OCI-LY3 (cell line): ENCODE measurements around the gene EPB41L4A.

Experiments used
- H2AFZ ChIP-seq: fragments of 200-600, 300-600 bp; shearing (Covaris generic); 2 replicates; pipeline ENCODE4 v1.6.0; 2014; ENCODE audit warnings: antibody characterized with exemption, low read depth, low read length
- H3K27ac ChIP-seq: fragments of 200-600, 300-600 bp; sonication (generic); 2 replicates; pipeline ENCODE4 v1.5.1; 2014; ENCODE audit warnings: mild to moderate bottlenecking, low read length, moderate library complexity, mixed read lengths
- H3K27me3 ChIP-seq: fragments of 200-600, 300-600 bp; sonication (generic); 2 replicates; pipeline ENCODE4 v1.6.1; 2014; ENCODE audit warnings: low read depth, low read length, mixed read lengths
- H3K36me3 ChIP-seq: fragments of 200-600, 300-600 bp; sonication (generic); replicated peaks from 2 replicates; pipeline ENCODE3; 2014; ENCODE audit warnings: low read depth, low read length, mixed read lengths
- H3K4me1 ChIP-seq: fragments of 300-600, 200-600 bp; sonication (generic); 2 replicates; pipeline ENCODE4 v1.6.1; 2014; ENCODE audit warnings: low read length, mixed read lengths
- H3K4me2 ChIP-seq: fragments of 200-600, 300-600 bp; sonication (generic); 2 replicates; pipeline ENCODE4 v1.6.1; 2014; ENCODE audit warnings: low read length, mixed read lengths
- H3K4me3 ChIP-seq: fragments of 300-600, 200-600 bp; sonication (generic); 2 replicates; pipeline ENCODE4 v1.5.1; 2014; ENCODE audit warnings: antibody characterized with exemption, mild to moderate bottlenecking, low read length, moderate library complexity
- H3K79me2 ChIP-seq: fragments of 300-600, 200-600 bp; shearing (Covaris generic); 2 replicates; pipeline ENCODE4 v1.6.1; 2014; ENCODE audit warnings: mild to moderate bottlenecking, low read length, mixed read lengths
- H3K9ac ChIP-seq: fragments of 300-600, 200-600 bp; shearing (Covaris generic); 2 replicates; pipeline ENCODE4 v1.6.0; 2014; ENCODE audit warnings: mild to moderate bottlenecking, low read length, moderate library complexity
- H3K9me3 ChIP-seq: fragments of 200-600, 300-600 bp; shearing (Covaris generic); 2 replicates; pipeline ENCODE4 v1.6.1; 2014; ENCODE audit warnings: low read length, mixed read lengths; ENCODE audit not compliant: insufficient read depth
- H4K20me1 ChIP-seq: fragments of 200-600, 300-600 bp; sonication (generic); 2 replicates; pipeline ENCODE4 v1.6.1; 2016; ENCODE audit warnings: low read length, mixed read lengths; ENCODE audit not compliant: insufficient read depth
- CTCF ChIP-seq: fragments of 200-600, 300-600 bp; sonication (generic); IDR thresholded peaks from 2 replicates; pipeline ENCODE4 v1.5.1; 2014; ENCODE audit warnings: antibody characterized with exemption, low read length, low read depth
- EZH2phosphoT487 ChIP-seq: fragments of 200-600 bp; shearing (Covaris generic); IDR thresholded peaks from 2 replicates; pipeline ENCODE4 v1.6.1; 2018; ENCODE audit warnings: antibody characterized with exemption, mixed run types, low read depth

Gene EPB41L4A

GRCh38 chr5:112186401-112186990 is 232.6 kb downstream of the EPB41L4A start:
- Histone ChIP-seq H3K9ac (no peak overlapping the region), H3K36me3 (no peaks in the 10 kb centered on the region), H3K4me1 (peaks cover 8% of the 10 kb centered on the region), H4K20me1 (no peaks in the 10 kb centered on the region), H3K27ac (no peak overlapping the region), H3K9me3 (no peaks in the 10 kb centered on the region), H2AFZ (no peak overlapping the region), H3K27me3 (peaks cover 12% of the 10 kb centered on the region; the same call in 1 of the 2 replicates), H3K4me2 (no peak overlapping the region), H3K79me2 (no peaks in the 10 kb centered on the region), H3K4me3 (no peak overlapping the region)
- TF ChIP-seq EZH2phosphoT487 (no peak), CTCF (peak; percentile 59)

GRCh38 chr5:112183874-112184273 is 235.2 kb downstream of the EPB41L4A start:
- Histone ChIP-seq H3K9me3 (no peaks in the 10 kb centered on the region), H4K20me1 (no peaks in the 10 kb centered on the region), H3K27me3 (peaks cover 12% of the 10 kb centered on the region; the same call in 1 of the 2 replicates), H3K4me2 (no peak overlapping the region), H3K36me3 (no peaks in the 10 kb centered on the region), H3K27ac (no peak overlapping the region), H3K9ac (no peak overlapping the region), H2AFZ (no peak overlapping the region), H3K4me3 (no peak overlapping the region), H3K4me1 (no peaks in the 10 kb centered on the region), H3K79me2 (no peaks in the 10 kb centered on the region)
- no peak for TF ChIP-seq CTCF
- TF ChIP-seq EZH2phosphoT487: no peak

- H3K4me3 ChIP-seq: no peak overlapping the region
- H2AFZ ChIP-seq: no peak overlapping the region
- no peaks in the 10 kb centered on the region for H3K36me3 ChIP-seq
- no peaks in the 10 kb centered on the region for H4K20me1 ChIP-seq
- H3K4me2 ChIP-seq: no peak overlapping the region
- H3K9me3 ChIP-seq: no peaks in the 10 kb centered on the region
- H3K4me1 ChIP-seq: no peaks in the 10 kb centered on the region
- H3K27ac ChIP-seq: no peak overlapping the region
- TF ChIP-seq CTCF: no peak
- no peak for TF ChIP-seq EZH2phosphoT487
- no peak overlapping the region for H3K9ac ChIP-seq
- peaks cover 10% of the 10 kb centered on the region; the same call in 1 of the 2 replicates for H3K27me3 ChIP-seq
- H3K79me2 ChIP-seq: no peaks in the 10 kb centered on the region
Measured at GRCh38 chr5:112183103-112183711, 235.9 kb downstream of the EPB41L4A start.

GRCh38 chr5:112179290-112179689 is 239.8 kb downstream of the EPB41L4A start:
- Histone ChIP-seq H3K36me3 (no peaks in the 10 kb centered on the region), H3K27ac (no peak overlapping the region), H3K4me2 (no peak overlapping the region), H3K4me1 (no peaks in the 10 kb centered on the region), H2AFZ (no peak overlapping the region), H4K20me1 (no peaks in the 10 kb centered on the region), H3K4me3 (no peak overlapping the region), H3K27me3 (no peaks in the 10 kb centered on the region), H3K79me2 (no peaks in the 10 kb centered on the region), H3K9ac (no peak overlapping the region), H3K9me3 (no peaks in the 10 kb centered on the region)
- TF ChIP-seq CTCF (no peak), EZH2phosphoT487 (no peak)
